ENCODE measurements around the gene GPR39.

Gene GPR39

GRCh38 chr2:132608311-132608710, 191.7 kb downstream of the GPR39 start:
- DNase-seq = no peak

GRCh38 chr2:132609101-132609890, 192.7 kb downstream of the GPR39 start:
- no peak for DNase-seq

GRCh38 chr2:132611719-132612118, 195.1 kb downstream of the GPR39 start:
- no peak for DNase-seq

GRCh38 chr2:132615329-132616085, 198.9 kb downstream of the GPR39 start:
- DNase-seq = no peak

- DNase-seq = no peak
Measured at GRCh38 chr2:132617989-132618388, 201.4 kb downstream of the GPR39 start.

- DNase-seq = no peak
Measured at GRCh38 chr2:132618734-132619133, 202.1 kb downstream of the GPR39 start.

GRCh38 chr2:132620115-132620514, 203.5 kb downstream of the GPR39 start:
- no peak for DNase-seq

GRCh38 chr2:132621131-132621875, 204.7 kb downstream of the GPR39 start:
- DNase-seq = no peak

GRCh38 chr2:132623096-132623839, 206.7 kb downstream of the GPR39 start:
- DNase-seq = no peak

GRCh38 chr2:132627536-132627935, 210.9 kb downstream of the GPR39 start:
- DNase-seq = no peak

- DNase-seq = no peak
Measured at GRCh38 chr2:132632000-132632649, 215.5 kb downstream of the GPR39 start.

GRCh38 chr2:132633635-132634034, 217.0 kb downstream of the GPR39 start:
- no peak for DNase-seq

GRCh38 chr2:132636346-132636745, 219.7 kb downstream of the GPR39 start:
- no peak for DNase-seq

GRCh38 chr2:132638313-132639040, 221.9 kb downstream of the GPR39 start:
- DNase-seq = no peak

GRCh38 chr2:132640116-132640515, 223.5 kb downstream of the GPR39 start:
- no peak for DNase-seq

- DNase-seq = no peak
Measured at GRCh38 chr2:132641819-132642218, 225.2 kb downstream of the GPR39 start.

GRCh38 chr2:132642415-132642814, 225.8 kb downstream of the GPR39 start:
- DNase-seq = no peak

- no peak for DNase-seq
Measured at GRCh38 chr2:132645176-132645575, 228.6 kb downstream of the GPR39 start.

GRCh38 chr2:132645722-132646539, 229.3 kb downstream of the GPR39 start:
- no peak for DNase-seq

- DNase-seq = no peak
Measured at GRCh38 chr2:132646540-132647108, 230.0 kb downstream of the GPR39 start.

Measured in SIG-M5 (cell line).